HepG2 (cell line): Measurements from ENCODE around the gene PPIA. TPM values are rescaled to one million over a fixed set of nuclear protein-coding genes. Genes with fewer than 3 reads are reported as not detected.
A peak's percentile ranks its signal among the peaks of the same experiment; 100 is the strongest.

ENCODE experiments used
- ARID2 ChIP-seq: sonication (generic); formaldehyde crosslinking; IDR thresholded peaks from 2 replicates; pipeline ENCODE4 v1.8.1; 2022; ENCODE audit warnings: mild to moderate bottlenecking, missing genetic modification reagents, borderline replicate concordance
- ATF1 ChIP-seq: IDR thresholded peaks from 2 replicates; pipeline ENCODE4 v1.6.1; 2016; ENCODE audit warnings: mild to moderate bottlenecking, control low read depth
- ELF3 ChIP-seq: IDR thresholded peaks from 2 replicates; pipeline ENCODE4 v1.6.1; 2016; ENCODE audit warnings: missing genetic modification reagents, missing compliant biosample characterization
- FOXJ3 ChIP-seq: sonication (generic); formaldehyde crosslinking; IDR thresholded peaks from 2 replicates; pipeline ENCODE4 v1.4.0; 2020; ENCODE audit warnings: missing genetic modification reagents, mild to moderate bottlenecking, borderline replicate concordance
- FOXK2 ChIP-seq: fragments of 450-650 bp; IDR thresholded peaks from 2 replicates; pipeline ENCODE4 v1.6.1; 2016
- ZNF501 ChIP-seq: sonication (generic); formaldehyde crosslinking; IDR thresholded peaks from 2 replicates; pipeline ENCODE4 v1.5.1; 2020; ENCODE audit warnings: mild to moderate bottlenecking, moderate library complexity, missing genetic modification reagents
- ZNF782 ChIP-seq: sonication (generic); formaldehyde crosslinking; IDR thresholded peaks from 2 replicates; pipeline ENCODE4 v1.4.0; 2020; ENCODE audit warnings: missing genetic modification reagents, mild to moderate bottlenecking, borderline replicate concordance
- polyA plus RNA-seq, 8 experiments: library from polyadenylated mRNA; depleted of rRNA in 3 of 8; stranded (reverse) in 7 of 8; unstranded in 1 of 8; fragments of >200 nt; fragmentation: Illumina TruSeq in 4 of 8; extraction: Trizol in 4 of 8; gene quantifications; 2 replicates each; pipeline versions ENCODE4 v1.2.1 to v1.2.3, GENCODE V29; 2011 to 2016; ENCODE audit warnings: low read depth in 4 of 8, missing spikeins in 1 of 8, mixed read lengths in 1 of 8; ENCODE audit not compliant: insufficient read depth in 1 of 8
- total RNA-seq, 5 experiments: library from RNA; depleted of rRNA; stranded (reverse); fragments of >200 nt; fragmentation: Illumina TruSeq; extraction: Trizol; gene quantifications; 2 replicates each; pipeline ENCODE4 v1.2.3, GENCODE V29; 2016; ENCODE audit warnings: low read depth in 1 of 5
- TF ChIP-seq, protein P1 (sequence below): sonication (generic); formaldehyde crosslinking; IDR thresholded peaks from 2 replicates; pipeline ENCODE4 v1.4.0; 2020; ENCODE audit warnings: low read depth, mild to moderate bottlenecking, missing genetic modification reagents
- TF ChIP-seq, protein P2 (sequence below): sonication (generic); formaldehyde crosslinking; IDR thresholded peaks from 2 replicates; pipeline ENCODE4 v1.5.1; 2020; ENCODE audit warnings: missing genetic modification reagents, mild to moderate bottlenecking, borderline replicate concordance
- TF ChIP-seq, protein P3 (sequence below): sonication (generic); formaldehyde crosslinking; IDR thresholded peaks from 2 replicates; pipeline ENCODE4 v1.5.1; 2020; ENCODE audit warnings: mild to moderate bottlenecking, moderate library complexity, missing genetic modification reagents
- TF ChIP-seq, protein P4 (sequence below): sonication (generic); formaldehyde crosslinking; IDR thresholded peaks from 2 replicates; pipeline ENCODE4 v1.4.0; 2020; ENCODE audit warnings: missing genetic modification reagents
- TF ChIP-seq, protein P5 (sequence below): sonication (generic); formaldehyde crosslinking; IDR thresholded peaks from 2 replicates; pipeline ENCODE4 v1.4.0; 2020; ENCODE audit warnings: mild to moderate bottlenecking, missing genetic modification reagents, borderline replicate concordance
- TF ChIP-seq, protein P6 (sequence below): sonication (generic); formaldehyde crosslinking; IDR thresholded peaks from 2 replicates; pipeline ENCODE4 v1.4.0; 2020; ENCODE audit warnings: missing genetic modification reagents

The PPIA gene
- total and polyA plus RNA-seq, 2 of the 13 experiments (the other 11 are each of a cell fraction or from before 2014, with no cell fraction given): 2,268 to 3,010 TPM

DNA sequence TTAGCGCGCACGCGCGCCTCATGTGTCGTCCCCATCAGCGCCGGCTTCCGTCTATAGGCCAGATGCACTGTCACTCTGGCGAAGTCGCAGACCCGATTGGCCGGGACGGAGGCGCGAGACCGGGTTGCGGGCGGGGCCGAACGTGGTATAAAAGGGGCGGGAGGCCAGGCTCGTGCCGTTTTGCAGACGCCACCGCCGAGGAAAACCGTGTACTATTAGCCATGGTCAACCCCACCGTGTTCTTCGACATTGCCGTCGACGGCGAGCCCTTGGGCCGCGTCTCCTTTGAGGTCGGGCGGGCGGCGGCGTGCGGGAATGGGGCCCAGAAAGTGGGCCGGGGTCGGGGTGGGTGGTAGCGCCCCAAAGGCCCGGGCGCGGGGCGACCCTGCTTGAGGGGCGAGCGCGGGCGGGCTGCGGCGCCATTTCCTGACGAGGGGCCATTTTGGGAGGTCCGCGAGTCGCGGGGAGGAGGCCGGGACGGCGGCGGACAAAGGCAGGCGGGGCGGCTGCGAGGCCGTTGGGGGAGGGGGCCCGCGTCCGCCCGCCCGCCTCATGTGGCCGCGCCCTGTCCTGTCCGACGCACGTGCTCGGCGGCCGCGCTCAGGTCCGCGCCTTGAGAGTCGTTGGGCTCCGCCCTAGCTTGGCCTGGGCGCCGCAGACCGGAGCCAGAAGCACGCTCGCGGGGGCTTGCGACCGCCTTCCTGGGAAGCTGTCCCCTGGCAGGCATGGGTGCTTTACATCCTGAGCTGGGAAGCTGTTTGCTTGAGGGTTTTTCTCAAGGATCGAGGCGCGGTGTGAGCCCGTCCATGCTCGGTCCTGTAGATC lies at the start of gene PPIA (continued):
- TF ChIP-seq, protein P1, sequence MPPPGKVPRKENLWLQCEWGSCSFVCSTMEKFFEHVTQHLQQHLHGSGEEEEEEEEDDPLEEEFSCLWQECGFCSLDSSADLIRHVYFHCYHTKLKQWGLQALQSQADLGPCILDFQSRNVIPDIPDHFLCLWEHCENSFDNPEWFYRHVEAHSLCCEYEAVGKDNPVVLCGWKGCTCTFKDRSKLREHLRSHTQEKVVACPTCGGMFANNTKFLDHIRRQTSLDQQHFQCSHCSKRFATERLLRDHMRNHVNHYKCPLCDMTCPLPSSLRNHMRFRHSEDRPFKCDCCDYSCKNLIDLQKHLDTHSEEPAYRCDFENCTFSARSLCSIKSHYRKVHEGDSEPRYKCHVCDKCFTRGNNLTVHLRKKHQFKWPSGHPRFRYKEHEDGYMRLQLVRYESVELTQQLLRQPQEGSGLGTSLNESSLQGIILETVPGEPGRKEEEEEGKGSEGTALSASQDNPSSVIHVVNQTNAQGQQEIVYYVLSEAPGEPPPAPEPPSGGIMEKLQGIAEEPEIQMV (CRISPR knock-in tag): peak; percentile 20; the same call in 1 of the 2 replicates
- no peak for TF ChIP-seq FOXK2
- 0 out of 2 replicates have a peak, but pooled peaks have one; percentile 55 for TF ChIP-seq ZNF782 (CRISPR knock-in tag)
- TF ChIP-seq ZNF501 (CRISPR knock-in tag): peak; percentile 83
- TF ChIP-seq, protein P2, sequence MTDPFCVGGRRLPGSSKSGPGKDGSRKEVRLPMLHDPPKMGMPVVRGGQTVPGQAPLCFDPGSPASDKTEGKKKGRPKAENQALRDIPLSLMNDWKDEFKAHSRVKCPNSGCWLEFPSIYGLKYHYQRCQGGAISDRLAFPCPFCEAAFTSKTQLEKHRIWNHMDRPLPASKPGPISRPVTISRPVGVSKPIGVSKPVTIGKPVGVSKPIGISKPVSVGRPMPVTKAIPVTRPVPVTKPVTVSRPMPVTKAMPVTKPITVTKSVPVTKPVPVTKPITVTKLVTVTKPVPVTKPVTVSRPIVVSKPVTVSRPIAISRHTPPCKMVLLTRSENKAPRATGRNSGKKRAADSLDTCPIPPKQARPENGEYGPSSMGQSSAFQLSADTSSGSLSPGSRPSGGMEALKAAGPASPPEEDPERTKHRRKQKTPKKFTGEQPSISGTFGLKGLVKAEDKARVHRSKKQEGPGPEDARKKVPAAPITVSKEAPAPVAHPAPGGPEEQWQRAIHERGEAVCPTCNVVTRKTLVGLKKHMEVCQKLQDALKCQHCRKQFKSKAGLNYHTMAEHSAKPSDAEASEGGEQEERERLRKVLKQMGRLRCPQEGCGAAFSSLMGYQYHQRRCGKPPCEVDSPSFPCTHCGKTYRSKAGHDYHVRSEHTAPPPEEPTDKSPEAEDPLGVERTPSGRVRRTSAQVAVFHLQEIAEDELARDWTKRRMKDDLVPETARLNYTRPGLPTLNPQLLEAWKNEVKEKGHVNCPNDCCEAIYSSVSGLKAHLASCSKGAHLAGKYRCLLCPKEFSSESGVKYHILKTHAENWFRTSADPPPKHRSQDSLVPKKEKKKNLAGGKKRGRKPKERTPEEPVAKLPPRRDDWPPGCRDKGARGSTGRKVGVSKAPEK: no peak
- TF ChIP-seq, protein P3, sequence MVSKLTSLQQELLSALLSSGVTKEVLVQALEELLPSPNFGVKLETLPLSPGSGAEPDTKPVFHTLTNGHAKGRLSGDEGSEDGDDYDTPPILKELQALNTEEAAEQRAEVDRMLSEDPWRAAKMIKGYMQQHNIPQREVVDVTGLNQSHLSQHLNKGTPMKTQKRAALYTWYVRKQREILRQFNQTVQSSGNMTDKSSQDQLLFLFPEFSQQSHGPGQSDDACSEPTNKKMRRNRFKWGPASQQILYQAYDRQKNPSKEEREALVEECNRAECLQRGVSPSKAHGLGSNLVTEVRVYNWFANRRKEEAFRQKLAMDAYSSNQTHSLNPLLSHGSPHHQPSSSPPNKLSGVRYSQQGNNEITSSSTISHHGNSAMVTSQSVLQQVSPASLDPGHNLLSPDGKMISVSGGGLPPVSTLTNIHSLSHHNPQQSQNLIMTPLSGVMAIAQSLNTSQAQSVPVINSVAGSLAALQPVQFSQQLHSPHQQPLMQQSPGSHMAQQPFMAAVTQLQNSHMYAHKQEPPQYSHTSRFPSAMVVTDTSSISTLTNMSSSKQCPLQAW (CRISPR knock-in tag): no peak; the same call in 1 of the 2 replicates
- no peak for TF ChIP-seq ARID2 (CRISPR knock-in tag)
- TF ChIP-seq, protein P4, sequence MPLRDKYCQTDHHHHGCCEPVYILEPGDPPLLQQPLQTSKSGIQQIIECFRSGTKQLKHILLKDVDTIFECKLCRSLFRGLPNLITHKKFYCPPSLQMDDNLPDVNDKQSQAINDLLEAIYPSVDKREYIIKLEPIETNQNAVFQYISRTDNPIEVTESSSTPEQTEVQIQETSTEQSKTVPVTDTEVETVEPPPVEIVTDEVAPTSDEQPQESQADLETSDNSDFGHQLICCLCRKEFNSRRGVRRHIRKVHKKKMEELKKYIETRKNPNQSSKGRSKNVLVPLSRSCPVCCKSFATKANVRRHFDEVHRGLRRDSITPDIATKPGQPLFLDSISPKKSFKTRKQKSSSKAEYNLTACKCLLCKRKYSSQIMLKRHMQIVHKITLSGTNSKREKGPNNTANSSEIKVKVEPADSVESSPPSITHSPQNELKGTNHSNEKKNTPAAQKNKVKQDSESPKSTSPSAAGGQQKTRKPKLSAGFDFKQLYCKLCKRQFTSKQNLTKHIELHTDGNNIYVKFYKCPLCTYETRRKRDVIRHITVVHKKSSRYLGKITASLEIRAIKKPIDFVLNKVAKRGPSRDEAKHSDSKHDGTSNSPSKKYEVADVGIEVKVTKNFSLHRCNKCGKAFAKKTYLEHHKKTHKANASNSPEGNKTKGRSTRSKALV (CRISPR knock-in tag): peak; percentile 67; the same call in 1 of the 2 replicates
- peak; percentile 23 for TF ChIP-seq ELF3
- TF ChIP-seq ATF1: no peak
- TF ChIP-seq FOXJ3: no peak
- TF ChIP-seq, protein P5, sequence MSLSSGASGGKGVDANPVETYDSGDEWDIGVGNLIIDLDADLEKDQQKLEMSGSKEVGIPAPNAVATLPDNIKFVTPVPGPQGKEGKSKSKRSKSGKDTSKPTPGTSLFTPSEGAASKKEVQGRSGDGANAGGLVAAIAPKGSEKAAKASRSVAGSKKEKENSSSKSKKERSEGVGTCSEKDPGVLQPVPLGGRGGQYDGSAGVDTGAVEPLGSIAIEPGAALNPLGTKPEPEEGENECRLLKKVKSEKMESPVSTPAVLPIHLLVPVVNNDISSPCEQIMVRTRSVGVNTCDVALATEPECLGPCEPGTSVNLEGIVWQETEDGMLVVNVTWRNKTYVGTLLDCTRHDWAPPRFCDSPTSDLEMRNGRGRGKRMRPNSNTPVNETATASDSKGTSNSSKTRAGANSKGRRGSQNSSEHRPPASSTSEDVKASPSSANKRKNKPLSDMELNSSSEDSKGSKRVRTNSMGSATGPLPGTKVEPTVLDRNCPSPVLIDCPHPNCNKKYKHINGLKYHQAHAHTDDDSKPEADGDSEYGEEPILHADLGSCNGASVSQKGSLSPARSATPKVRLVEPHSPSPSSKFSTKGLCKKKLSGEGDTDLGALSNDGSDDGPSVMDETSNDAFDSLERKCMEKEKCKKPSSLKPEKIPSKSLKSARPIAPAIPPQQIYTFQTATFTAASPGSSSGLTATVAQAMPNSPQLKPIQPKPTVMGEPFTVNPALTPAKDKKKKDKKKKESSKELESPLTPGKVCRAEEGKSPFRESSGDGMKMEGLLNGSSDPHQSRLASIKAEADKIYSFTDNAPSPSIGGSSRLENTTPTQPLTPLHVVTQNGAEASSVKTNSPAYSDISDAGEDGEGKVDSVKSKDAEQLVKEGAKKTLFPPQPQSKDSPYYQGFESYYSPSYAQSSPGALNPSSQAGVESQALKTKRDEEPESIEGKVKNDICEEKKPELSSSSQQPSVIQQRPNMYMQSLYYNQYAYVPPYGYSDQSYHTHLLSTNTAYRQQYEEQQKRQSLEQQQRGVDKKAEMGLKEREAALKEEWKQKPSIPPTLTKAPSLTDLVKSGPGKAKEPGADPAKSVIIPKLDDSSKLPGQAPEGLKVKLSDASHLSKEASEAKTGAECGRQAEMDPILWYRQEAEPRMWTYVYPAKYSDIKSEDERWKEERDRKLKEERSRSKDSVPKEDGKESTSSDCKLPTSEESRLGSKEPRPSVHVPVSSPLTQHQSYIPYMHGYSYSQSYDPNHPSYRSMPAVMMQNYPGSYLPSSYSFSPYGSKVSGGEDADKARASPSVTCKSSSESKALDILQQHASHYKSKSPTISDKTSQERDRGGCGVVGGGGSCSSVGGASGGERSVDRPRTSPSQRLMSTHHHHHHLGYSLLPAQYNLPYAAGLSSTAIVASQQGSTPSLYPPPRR (CRISPR knock-in tag): no peak
- TF ChIP-seq, protein P6, sequence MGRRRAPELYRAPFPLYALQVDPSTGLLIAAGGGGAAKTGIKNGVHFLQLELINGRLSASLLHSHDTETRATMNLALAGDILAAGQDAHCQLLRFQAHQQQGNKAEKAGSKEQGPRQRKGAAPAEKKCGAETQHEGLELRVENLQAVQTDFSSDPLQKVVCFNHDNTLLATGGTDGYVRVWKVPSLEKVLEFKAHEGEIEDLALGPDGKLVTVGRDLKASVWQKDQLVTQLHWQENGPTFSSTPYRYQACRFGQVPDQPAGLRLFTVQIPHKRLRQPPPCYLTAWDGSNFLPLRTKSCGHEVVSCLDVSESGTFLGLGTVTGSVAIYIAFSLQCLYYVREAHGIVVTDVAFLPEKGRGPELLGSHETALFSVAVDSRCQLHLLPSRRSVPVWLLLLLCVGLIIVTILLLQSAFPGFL (CRISPR knock-in tag): no peak
